Stimulated activated memory B cell treated with anti-CD40 and anti-IgM and Interleukin-4, amounts not matched to agents 10 μg/mL and 1 μg/mL and 100 μg/mL, for 72 hours (primary cell): ENCODE results near the gene AKT3.
"Not testable (repeated sequence)": the region's sequence is repeated elsewhere in the genome, so short reads cannot be mapped to it uniquely, and the experiment has no call there.

Experiments
- ATAC-seq: fragments of 150-1000 bp; cut with Tn5 transposase; 2 replicates; pipeline ENCODE4 v1.10.0; 2021
- H3K27ac Mint-ChIP-seq: one replicate; pipeline ENCODE4 v1.8.0; 2022; ENCODE audit warnings: mild to moderate bottlenecking, mixed read lengths
- H3K27me3 Mint-ChIP-seq: one replicate; pipeline ENCODE4 v1.8.0; 2022; ENCODE audit warnings: mixed read lengths
- H3K36me3 Mint-ChIP-seq: one replicate; pipeline ENCODE4 v1.8.0; 2022; ENCODE audit warnings: mixed read lengths
- H3K4me1 Mint-ChIP-seq: one replicate; pipeline ENCODE4 v1.8.0; 2022; ENCODE audit warnings: mixed read lengths
- H3K4me3 Mint-ChIP-seq: one replicate; pipeline ENCODE4 v1.8.0; 2022; ENCODE audit warnings: mild to moderate bottlenecking, moderate library complexity, mixed read lengths
- H3K9me3 Mint-ChIP-seq: one replicate; pipeline ENCODE4 v1.8.0; 2022; ENCODE audit warnings: mixed read lengths

AKT3 gene

GRCh38 chr1:243623841-243624240 is 226.2 kb downstream of the AKT3 start:
- Mint-ChIP-seq H3K36me3 (peaks cover 81% of the 10 kb centered on the region), H3K4me3 (no peak overlapping the region), H3K27ac (no peak overlapping the region), H3K27me3 (no peaks in the 10 kb centered on the region), H3K4me1 (no peaks in the 10 kb centered on the region), H3K9me3 (peaks cover 12% of the 10 kb centered on the region)
- no peak for ATAC-seq

GRCh38 chr1:243621973-243622372 is 228.1 kb downstream of the AKT3 start:
- H3K27ac Mint-ChIP-seq = no peak overlapping the region
- H3K9me3 Mint-ChIP-seq = peaks cover 12% of the 10 kb centered on the region
- no peaks in the 10 kb centered on the region for H3K27me3 Mint-ChIP-seq
- no peak for ATAC-seq
- H3K4me1 Mint-ChIP-seq = no peaks in the 10 kb centered on the region
- H3K4me3 Mint-ChIP-seq = no peak overlapping the region
- H3K36me3 Mint-ChIP-seq = peaks cover 78% of the 10 kb centered on the region

GRCh38 chr1:243620096-243620495 is 229.9 kb downstream of the AKT3 start:
- no peak overlapping the region for H3K27ac Mint-ChIP-seq
- peaks cover 61% of the 10 kb centered on the region for H3K36me3 Mint-ChIP-seq
- ATAC-seq = no peak
- H3K4me3 Mint-ChIP-seq = no peak overlapping the region
- H3K27me3 Mint-ChIP-seq = no peaks in the 10 kb centered on the region
- H3K9me3 Mint-ChIP-seq = peaks cover 12% of the 10 kb centered on the region
- no peaks in the 10 kb centered on the region for H3K4me1 Mint-ChIP-seq

GRCh38 chr1:243609698-243610097 is 240.3 kb downstream of the AKT3 start:
- Mint-ChIP-seq H3K4me1 (no peaks in the 10 kb centered on the region), H3K27ac (no peak overlapping the region), H3K9me3 (peaks cover 7% of the 10 kb centered on the region), H3K36me3 (peaks cover 58% of the 10 kb centered on the region), H3K4me3 (no peak overlapping the region), H3K27me3 (no peaks in the 10 kb centered on the region)
- no peak for ATAC-seq

GRCh38 chr1:243605604-243606003 is 244.4 kb downstream of the AKT3 start:
- H3K9me3 Mint-ChIP-seq = peaks cover 20% of the 10 kb centered on the region

GRCh38 chr1:243601720-243602119 is 248.3 kb downstream of the AKT3 start:
- H3K36me3 Mint-ChIP-seq = peaks cover 54% of the 10 kb centered on the region
- H3K9me3 Mint-ChIP-seq = peaks cover 20% of the 10 kb centered on the region
- H3K4me1 Mint-ChIP-seq = peaks cover 16% of the 10 kb centered on the region
- no peak overlapping the region for H3K4me3 Mint-ChIP-seq
- no peak for ATAC-seq
- H3K27ac Mint-ChIP-seq = no peak overlapping the region
- H3K27me3 Mint-ChIP-seq = no peaks in the 10 kb centered on the region

More at GRCh38 chr1:243605604-243606003, 244.4 kb downstream of the AKT3 start:
- Mint-ChIP-seq H3K27ac (no peak overlapping the region), H3K4me3 (no peak overlapping the region), H3K4me1 (no peaks in the 10 kb centered on the region), H3K27me3 (no peaks in the 10 kb centered on the region), H3K36me3 (peaks cover 78% of the 10 kb centered on the region)
- no peak for ATAC-seq

GRCh38 chr1:243598433-243598832 is 251.6 kb downstream of the AKT3 start:
- Mint-ChIP-seq H3K27ac (no peak overlapping the region), H3K9me3 (peaks cover 5% of the 10 kb centered on the region), H3K4me1 (peaks cover 27% of the 10 kb centered on the region), H3K27me3 (no peaks in the 10 kb centered on the region), H3K4me3 (no peak overlapping the region), H3K36me3 (peaks cover 31% of the 10 kb centered on the region)
- ATAC-seq = peak; percentile 93

GRCh38 chr1:243597383-243597782 is 252.7 kb downstream of the AKT3 start:
- H3K9me3 Mint-ChIP-seq = peaks cover 2% of the 10 kb centered on the region
- no peak for ATAC-seq
- H3K4me3 Mint-ChIP-seq = no peak overlapping the region
- no peaks in the 10 kb centered on the region for H3K27me3 Mint-ChIP-seq
- H3K4me1 Mint-ChIP-seq = peaks cover 27% of the 10 kb centered on the region
- peaks cover 31% of the 10 kb centered on the region for H3K36me3 Mint-ChIP-seq
- peak overlapping the region; percentile 68 for H3K27ac Mint-ChIP-seq

- H3K4me3 Mint-ChIP-seq = peak overlapping the region; percentile 61
- H3K27me3 Mint-ChIP-seq = no peaks in the 10 kb centered on the region
- H3K9me3 Mint-ChIP-seq = no peaks in the 10 kb centered on the region
- H3K4me1 Mint-ChIP-seq = peaks cover 27% of the 10 kb centered on the region
- peaks cover 34% of the 10 kb centered on the region for H3K36me3 Mint-ChIP-seq
- H3K27ac Mint-ChIP-seq = peak overlapping the region; percentile 88
- peak; percentile 90 for ATAC-seq
Measured at GRCh38 chr1:243596431-243597062, 253.5 kb downstream of the AKT3 start.

- H3K4me1 Mint-ChIP-seq = peaks cover 27% of the 10 kb centered on the region
- H3K36me3 Mint-ChIP-seq = peaks cover 37% of the 10 kb centered on the region
- ATAC-seq = peak; percentile 9
- H3K27ac Mint-ChIP-seq = peak overlapping the region; percentile 88
- no peak overlapping the region for H3K4me3 Mint-ChIP-seq
- H3K27me3 Mint-ChIP-seq = no peaks in the 10 kb centered on the region
- no peaks in the 10 kb centered on the region for H3K9me3 Mint-ChIP-seq
Measured at GRCh38 chr1:243595527-243596210, 254.4 kb downstream of the AKT3 start.

- Mint-ChIP-seq H3K4me3 (no peak overlapping the region), H3K27ac (no peak overlapping the region), H3K9me3 (peaks cover 6% of the 10 kb centered on the region)
Measured at GRCh38 chr1:243594455-243594854, 255.6 kb downstream of the AKT3 start.

GRCh38 chr1:243589286-243589685 is 260.8 kb downstream of the AKT3 start:
- H3K27ac Mint-ChIP-seq, H3K27me3 Mint-ChIP-seq, H3K4me3 Mint-ChIP-seq: not testable (repeated sequence)
- ATAC-seq = peak; percentile 68
- peaks cover 15% of the 10 kb centered on the region for H3K9me3 Mint-ChIP-seq
- H3K36me3 Mint-ChIP-seq = peaks cover 67% of the 10 kb centered on the region
- peaks cover 34% of the 10 kb centered on the region for H3K4me1 Mint-ChIP-seq

More at GRCh38 chr1:243594455-243594854, 255.6 kb downstream of the AKT3 start:
- Mint-ChIP-seq H3K27me3 (no peaks in the 10 kb centered on the region), H3K36me3 (peaks cover 49% of the 10 kb centered on the region), H3K4me1 (peaks cover 32% of the 10 kb centered on the region)
- ATAC-seq = no peak

GRCh38 chr1:243587823-243588560 is 262.1 kb downstream of the AKT3 start:
- peak overlapping the region; percentile 77 for H3K27ac Mint-ChIP-seq
- peak overlapping the region; percentile 37 for H3K4me3 Mint-ChIP-seq
- no peaks in the 10 kb centered on the region for H3K27me3 Mint-ChIP-seq
- peak; percentile 95 for ATAC-seq
- H3K36me3 Mint-ChIP-seq = peaks cover 71% of the 10 kb centered on the region
- peaks cover 25% of the 10 kb centered on the region for H3K9me3 Mint-ChIP-seq
- peaks cover 46% of the 10 kb centered on the region for H3K4me1 Mint-ChIP-seq

- H3K27ac Mint-ChIP-seq = peak overlapping the region; percentile 77
- no peak overlapping the region for H3K4me3 Mint-ChIP-seq
- H3K4me1 Mint-ChIP-seq = peaks cover 46% of the 10 kb centered on the region
- peaks cover 30% of the 10 kb centered on the region for H3K9me3 Mint-ChIP-seq
- peaks cover 71% of the 10 kb centered on the region for H3K36me3 Mint-ChIP-seq
- no peak for ATAC-seq
- no peaks in the 10 kb centered on the region for H3K27me3 Mint-ChIP-seq
Measured at GRCh38 chr1:243587285-243587684, 262.8 kb downstream of the AKT3 start.

GRCh38 chr1:243585982-243586381 is 264.1 kb downstream of the AKT3 start:
- no peak for ATAC-seq
- Mint-ChIP-seq H3K9me3 (peaks cover 30% of the 10 kb centered on the region), H3K4me1 (peaks cover 46% of the 10 kb centered on the region), H3K27ac (no peak overlapping the region), H3K27me3 (no peaks in the 10 kb centered on the region), H3K36me3 (peaks cover 72% of the 10 kb centered on the region), H3K4me3 (no peak overlapping the region)
